ENCODE results near the gene SLC25A26.

SLC25A26 gene

DNA sequence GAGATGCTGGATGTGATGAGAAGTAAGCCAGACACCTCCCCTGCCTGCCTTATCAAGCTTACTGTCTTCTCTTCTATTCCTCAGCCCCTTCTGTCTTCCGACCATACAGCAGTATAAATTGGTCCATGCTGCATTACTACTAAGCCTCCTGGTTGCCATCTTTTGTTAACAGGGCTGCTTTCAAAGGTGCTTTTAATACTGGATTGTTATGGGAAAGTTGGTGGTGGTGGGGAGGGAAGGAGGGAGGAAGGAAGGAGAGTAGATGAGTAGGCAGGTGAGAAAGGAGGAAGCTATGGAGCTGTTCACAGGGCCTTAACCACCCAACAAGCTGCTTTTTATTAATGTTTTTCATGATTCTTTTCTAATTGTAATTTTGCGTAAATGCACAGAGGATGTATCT, 114.9 kb downstream of the SLC25A26 start:
- Histone ChIP-seq H3K27me3 (no peaks in the 10 kb centered on the region), H3K4me3 (ENCODE audit: low read depth, low read length) (no peak overlapping the region), H3K4me1 (no peaks in the 10 kb centered on the region), H3K9me3 (no peaks in the 10 kb centered on the region), H3K36me3 (no peaks in the 10 kb centered on the region)
- no peak for DNase-seq
- no peak for TF ChIP-seq CTCF (IDR thresholded peaks at IDR 0.05; ENCODE audit: low read depth, low read length)

DNA sequence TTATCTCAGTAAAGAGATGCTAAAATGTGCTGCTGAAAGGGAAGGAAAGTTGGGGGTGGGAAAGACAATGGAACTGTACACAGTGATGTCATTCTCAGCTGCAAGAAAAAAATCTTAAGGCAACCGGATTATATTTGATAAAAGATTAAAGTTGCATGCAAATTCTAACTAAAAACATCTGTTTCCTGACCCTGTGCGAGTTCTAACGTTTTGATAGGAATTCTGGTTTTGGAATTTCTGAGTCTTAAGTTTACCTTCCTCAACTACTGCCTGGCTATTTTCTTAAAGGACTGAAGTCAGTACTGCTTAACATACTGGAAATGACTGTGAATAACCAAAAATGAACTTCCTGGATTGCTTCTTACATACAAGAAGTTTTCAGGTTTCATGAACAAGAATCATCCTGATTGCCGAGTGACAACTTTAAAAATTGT, 115.5 kb downstream of the SLC25A26 start:
- Histone ChIP-seq H3K4me3 (ENCODE audit: low read depth, low read length) (no peak overlapping the region), H3K36me3 (no peaks in the 10 kb centered on the region), H3K4me1 (no peaks in the 10 kb centered on the region), H3K9me3 (no peaks in the 10 kb centered on the region), H3K27me3 (no peaks in the 10 kb centered on the region)
- TF ChIP-seq CTCF (IDR thresholded peaks at IDR 0.05; ENCODE audit: low read depth, low read length), result no peak
- DNase-seq, result no peak

- TF ChIP-seq CTCF (IDR thresholded peaks at IDR 0.05; ENCODE audit: low read depth, low read length), result no peak
- no peaks in the 10 kb centered on the region for H3K36me3 ChIP-seq
- H3K4me3 ChIP-seq (ENCODE audit: low read depth, low read length), result no peak overlapping the region
- DNase-seq, result no peak
- no peaks in the 10 kb centered on the region for H3K27me3 ChIP-seq
- no peaks in the 10 kb centered on the region for H3K9me3 ChIP-seq
- no peaks in the 10 kb centered on the region for H3K4me1 ChIP-seq
These were observed 118.1 kb downstream of the SLC25A26 start for GRCh38 chr3:66338927-66339326.

DNA sequence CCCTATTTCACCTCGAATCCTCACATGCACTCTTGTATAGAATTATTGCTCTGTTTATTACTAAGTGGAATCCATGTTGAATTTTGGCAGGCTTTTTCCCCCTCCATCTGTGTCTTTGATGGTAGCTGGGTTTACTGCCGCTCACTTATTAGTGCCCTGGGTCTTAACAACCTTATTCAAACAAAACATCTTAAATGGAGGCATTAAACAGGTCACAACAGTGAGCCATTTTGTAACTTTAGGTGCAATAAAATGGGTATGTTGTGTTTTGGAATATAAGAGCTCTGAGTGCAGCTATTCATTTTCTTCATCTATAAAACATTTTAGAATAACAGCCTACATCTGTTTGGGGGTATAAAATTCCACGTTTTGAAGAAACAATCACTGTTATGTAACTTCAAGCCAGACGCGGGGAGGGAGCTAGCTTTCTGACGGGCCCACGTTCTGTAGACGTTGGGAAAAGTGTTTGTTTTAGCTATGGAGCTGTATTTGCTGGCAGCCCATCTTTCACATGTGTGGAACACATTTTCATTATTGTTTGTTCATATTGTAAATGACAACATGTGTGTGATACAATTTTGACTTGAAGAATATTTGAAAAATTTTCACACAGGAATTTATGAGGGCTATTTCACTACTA, 122.0 kb downstream of the SLC25A26 start:
- H3K9me3 ChIP-seq, result no peaks in the 10 kb centered on the region
- peaks cover 4% of the 10 kb centered on the region; the same call in 1 of the 2 replicates for H3K36me3 ChIP-seq
- no peak for TF ChIP-seq CTCF (IDR thresholded peaks at IDR 0.05; ENCODE audit: low read depth, low read length)
- no peak for DNase-seq
- no peak overlapping the region for H3K4me3 ChIP-seq (ENCODE audit: low read depth, low read length)
- no peaks in the 10 kb centered on the region for H3K27me3 ChIP-seq
- no peaks in the 10 kb centered on the region for H3K4me1 ChIP-seq

GRCh38 chr3:66344391-66344811, 123.6 kb downstream of the SLC25A26 start:
- no peak overlapping the region for H3K4me3 ChIP-seq (ENCODE audit: low read depth, low read length)
- no peaks in the 10 kb centered on the region for H3K4me1 ChIP-seq
- H3K9me3 ChIP-seq, result no peaks in the 10 kb centered on the region
- DNase-seq, result no peak
- H3K27me3 ChIP-seq, result no peaks in the 10 kb centered on the region
- no peak for TF ChIP-seq CTCF (IDR thresholded peaks at IDR 0.05; ENCODE audit: low read depth, low read length)
- H3K36me3 ChIP-seq, result peaks cover 4% of the 10 kb centered on the region; the same call in 1 of the 2 replicates

DNA sequence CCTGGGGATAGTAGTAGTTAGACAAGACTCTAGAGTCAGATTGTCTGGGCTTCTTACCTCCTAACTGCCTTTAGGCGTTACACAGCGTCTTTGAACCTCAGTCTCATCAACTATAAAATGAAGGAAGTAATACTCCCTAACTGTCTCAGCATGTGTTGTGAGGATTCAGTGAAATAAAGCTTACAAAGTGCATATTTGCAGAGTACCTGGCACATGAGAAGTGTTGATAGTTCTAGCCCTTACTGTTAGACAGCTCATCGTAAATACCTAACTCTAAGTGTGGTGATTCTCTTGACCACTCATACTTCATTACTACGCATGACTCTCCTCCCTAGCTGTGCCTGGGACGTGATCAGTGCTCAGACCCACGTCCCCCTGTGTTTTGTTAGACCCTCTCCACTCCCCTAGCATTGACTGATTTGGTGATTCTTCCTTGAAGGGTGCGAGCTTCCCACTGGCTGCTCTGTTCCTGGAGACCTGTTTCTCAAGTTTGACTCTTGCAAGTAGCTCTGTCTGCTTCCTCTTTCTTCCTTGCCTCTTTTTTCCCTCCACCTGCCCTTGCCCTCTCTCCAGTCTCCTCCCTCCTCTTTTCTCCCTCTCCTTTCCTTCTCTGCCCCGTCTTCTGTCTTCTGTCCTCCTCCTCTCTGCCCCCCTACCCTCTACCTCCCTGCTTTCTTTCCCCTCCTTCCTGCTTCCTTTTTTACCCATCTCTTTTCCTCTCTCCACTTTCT, 124.2 kb downstream of the SLC25A26 start:
- no peaks in the 10 kb centered on the region for H3K27me3 ChIP-seq
- no peak for TF ChIP-seq CTCF (IDR thresholded peaks at IDR 0.05; ENCODE audit: low read depth, low read length)
- no peak for DNase-seq
- H3K4me1 ChIP-seq, result no peaks in the 10 kb centered on the region
- H3K4me3 ChIP-seq (ENCODE audit: low read depth, low read length), result no peak overlapping the region
- no peaks in the 10 kb centered on the region for H3K9me3 ChIP-seq
- peaks cover 4% of the 10 kb centered on the region; the same call in 1 of the 2 replicates for H3K36me3 ChIP-seq
